GM12874 (cell line): Measurements from ENCODE around the gene RPH3AL.

Source experiments
- CTCF ChIP-seq: IDR thresholded peaks from 2 replicates; pipeline ENCODE4 v1.5.1; 2011; ENCODE audit warnings: low read depth, mild to moderate bottlenecking, control low read depth, low read length, moderate library complexity; ENCODE audit not compliant: insufficient read depth

The RPH3AL gene

DNA sequence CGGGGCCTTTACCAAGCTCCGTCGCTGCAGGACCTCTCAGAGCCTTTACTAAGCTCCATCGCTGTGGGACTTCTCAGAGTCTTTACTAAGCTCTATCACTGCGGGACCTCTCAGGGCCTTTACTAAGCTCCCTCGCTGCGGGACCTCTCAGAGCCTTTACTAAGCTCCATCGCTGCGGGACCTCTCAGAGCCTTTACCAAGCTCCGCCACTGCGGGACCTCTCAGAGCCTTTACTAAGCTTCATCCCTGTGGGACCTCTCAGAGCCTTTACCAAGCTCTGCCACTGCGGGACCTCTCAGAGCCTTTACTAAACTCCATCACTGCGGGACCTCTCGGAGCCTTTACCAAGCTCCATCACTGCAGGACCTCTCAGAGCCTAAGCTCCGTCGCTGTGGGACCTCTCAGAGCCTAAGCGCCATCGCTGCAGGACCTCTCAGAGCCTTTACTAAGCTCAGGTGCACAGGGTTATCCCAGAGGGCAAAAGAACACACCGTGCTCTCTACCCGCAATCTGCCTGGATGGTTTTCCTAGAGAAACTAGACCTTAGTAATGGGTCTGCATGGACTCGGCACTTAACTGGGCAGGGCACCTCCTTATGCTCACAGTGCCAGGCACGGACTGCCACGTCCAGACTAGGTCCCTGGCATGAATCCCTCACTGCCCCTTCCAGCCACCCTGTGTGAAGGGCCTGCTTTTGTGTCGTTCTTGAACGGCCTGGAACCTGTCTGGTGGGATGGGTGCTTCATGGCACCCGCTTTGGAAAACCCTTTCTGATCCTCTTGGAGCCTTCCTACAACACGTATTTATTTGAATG, 101.9 kb downstream of the RPH3AL start:
- TF ChIP-seq CTCF = no peak

- TF ChIP-seq CTCF = no peak
Observed at GRCh38 chr17:249236-249993, 103.2 kb downstream of the RPH3AL start.

DNA sequence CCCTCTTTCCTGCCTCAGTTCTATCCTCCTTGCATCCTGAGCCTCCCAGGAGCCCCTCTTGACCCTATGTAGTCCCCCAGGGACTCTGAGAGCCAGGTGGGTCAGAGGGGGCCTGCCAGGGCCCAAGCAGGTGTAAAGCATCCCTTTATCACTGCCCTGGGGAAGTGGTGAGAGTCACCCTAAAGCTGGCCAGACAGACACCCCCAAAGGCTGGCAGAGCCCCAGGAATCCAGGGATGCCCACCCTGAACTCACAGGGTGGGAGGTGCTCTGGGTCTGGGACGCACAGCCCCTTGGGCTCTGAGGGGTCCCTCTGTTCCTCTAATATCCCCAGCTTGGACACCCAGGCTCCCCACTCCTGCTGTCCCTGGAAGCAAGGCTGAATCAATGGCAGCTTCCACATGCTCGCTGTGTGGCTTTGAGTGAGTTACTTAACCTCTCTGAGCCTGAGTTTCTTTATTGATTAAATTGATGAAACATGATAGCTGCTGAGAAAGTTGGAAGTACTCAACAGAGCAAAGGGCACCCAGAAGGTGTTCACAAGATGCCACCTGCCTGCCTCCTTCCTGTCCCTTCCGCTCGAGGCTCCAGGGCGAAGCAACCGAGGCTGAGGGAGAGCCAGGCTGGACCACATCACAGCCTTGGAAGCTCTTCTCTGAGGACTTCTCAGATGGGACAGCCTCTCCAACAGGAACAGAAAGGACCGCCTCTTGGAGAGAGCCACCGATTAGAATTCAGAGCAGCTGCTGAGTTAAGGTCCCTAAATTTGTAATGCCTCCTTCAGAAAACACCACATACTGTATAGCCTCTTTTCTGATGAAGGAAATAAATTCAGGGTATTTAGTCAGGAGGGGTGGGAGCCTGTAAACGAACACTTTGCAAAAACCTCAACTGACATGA, 104.0 kb downstream of the RPH3AL start:
- no peak for TF ChIP-seq CTCF

GRCh38 chr17:247767-248166, 104.8 kb downstream of the RPH3AL start:
- no peak for TF ChIP-seq CTCF

- TF ChIP-seq CTCF = no peak
Observed at GRCh38 chr17:246851-247421, 105.7 kb downstream of the RPH3AL start.

DNA sequence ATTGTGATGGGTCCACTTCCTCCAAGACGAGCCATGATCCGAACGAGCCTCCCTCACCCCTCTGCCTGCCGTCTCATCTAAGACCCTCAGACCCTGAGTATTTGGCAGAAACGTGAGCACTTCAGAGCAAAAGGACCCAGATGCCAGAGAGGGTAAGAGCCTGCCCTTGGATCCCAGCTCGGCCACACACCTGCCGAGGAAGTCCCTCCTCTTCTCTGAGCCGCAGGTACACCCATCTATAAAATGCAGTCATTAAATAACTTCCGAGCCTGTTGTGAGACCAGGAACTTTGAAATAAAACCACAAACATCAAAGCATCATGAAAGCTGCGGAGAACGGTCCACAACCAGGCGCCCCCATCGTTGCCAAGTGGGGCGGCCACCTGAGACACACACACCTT, 106.4 kb downstream of the RPH3AL start:
- no peak for TF ChIP-seq CTCF
